SK-N-SH (cell line): Measurements from ENCODE around the gene LRCOL1.

Source experiments
- CTCF ChIP-seq: fragments of 200-600 bp; sonication (generic); IDR thresholded peaks from 2 replicates; pipeline ENCODE4 v1.6.1; 2017; ENCODE audit warnings: antibody characterized with exemption, mild to moderate bottlenecking, moderate library complexity
- ELF1 ChIP-seq: IDR thresholded peaks from 2 replicates; pipeline ENCODE4 v1.4.0; 2012
- EZH2phosphoT487 ChIP-seq: fragments of 200-600 bp; sonication (generic); IDR thresholded peaks from 2 replicates; pipeline ENCODE4 v1.6.1; 2017; ENCODE audit warnings: low read depth, mixed run types, mild to moderate bottlenecking, antibody characterized with exemption, moderate library complexity, borderline replicate concordance
- JUND ChIP-seq: IDR thresholded peaks from 2 replicates; pipeline ENCODE4 v1.4.0; 2012
- REST ChIP-seq: IDR thresholded peaks from 2 replicates; pipeline ENCODE4 v1.6.1; 2012; ENCODE audit warnings: mild to moderate bottlenecking, low read depth, low read length, moderate library complexity
- RFX5 ChIP-seq: IDR thresholded peaks from 2 replicates; pipeline ENCODE4 v1.6.1; 2012; ENCODE audit warnings: mild to moderate bottlenecking, improper control_type of control experiment, low read length
- TAF1 ChIP-seq: IDR thresholded peaks from 2 replicates; pipeline ENCODE4 v1.6.1; 2012; ENCODE audit warnings: low read depth, mild to moderate bottlenecking, low read length, moderate library complexity, borderline replicate concordance
- YY1 ChIP-seq: IDR thresholded peaks from 2 replicates; pipeline ENCODE4 v1.4.0; 2012; ENCODE audit warnings: low read depth, mild to moderate bottlenecking
- TF ChIP-seq, protein P1 (sequence below): fragments of 150-350 bp; IDR thresholded peaks from 2 replicates; pipeline ENCODE4 v1.6.1; 2017; ENCODE audit warnings: antibody characterized with exemption, low read length, low read depth, borderline replicate concordance

DNA sequence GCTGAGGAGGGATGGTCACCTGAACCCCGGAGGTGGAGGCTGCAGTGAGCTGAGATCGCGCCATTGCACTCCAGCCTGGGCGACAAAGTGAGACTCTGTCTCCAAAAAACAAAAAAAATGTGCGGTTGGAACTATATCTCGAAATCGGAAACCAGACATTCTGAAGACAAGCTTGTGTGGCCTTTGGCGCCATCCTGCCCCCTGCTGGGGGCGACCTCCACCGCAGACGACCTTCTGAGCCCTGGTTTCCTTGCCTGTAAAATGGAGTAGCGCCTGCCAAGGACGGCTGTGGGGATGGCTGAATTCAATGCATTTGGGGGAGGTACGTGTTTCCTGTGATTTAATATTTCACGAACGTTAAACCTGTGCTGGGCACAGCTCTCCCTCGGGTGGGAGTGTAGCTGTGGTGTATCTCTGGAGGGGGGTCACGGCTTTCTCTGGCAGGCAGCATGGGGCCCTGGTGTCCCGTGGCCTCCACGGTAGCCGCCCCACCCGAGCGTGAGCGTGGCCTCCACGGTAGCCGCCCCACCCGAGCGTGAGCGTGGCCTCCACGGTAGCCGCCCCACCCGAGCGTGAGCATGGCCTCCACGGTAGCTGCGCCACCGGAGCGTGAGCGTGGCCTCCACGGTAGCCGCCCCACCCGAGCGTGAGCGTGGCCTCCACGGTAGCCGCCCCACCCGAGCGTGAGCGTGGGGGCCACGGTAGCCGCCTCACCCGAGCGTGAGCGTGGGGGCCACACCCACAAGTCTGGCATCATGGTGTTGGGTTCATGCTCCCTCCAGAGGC, 55.3 kb downstream of the LRCOL1 start:
- TF ChIP-seq CTCF (peak; percentile 37; the same call in 1 of the 2 replicates), TAF1 (no peak), RFX5 (no peak), ELF1 (no peak), REST (no peak), EZH2phosphoT487 (no peak), JUND (no peak), YY1 (no peak)
- TF ChIP-seq, protein P1, sequence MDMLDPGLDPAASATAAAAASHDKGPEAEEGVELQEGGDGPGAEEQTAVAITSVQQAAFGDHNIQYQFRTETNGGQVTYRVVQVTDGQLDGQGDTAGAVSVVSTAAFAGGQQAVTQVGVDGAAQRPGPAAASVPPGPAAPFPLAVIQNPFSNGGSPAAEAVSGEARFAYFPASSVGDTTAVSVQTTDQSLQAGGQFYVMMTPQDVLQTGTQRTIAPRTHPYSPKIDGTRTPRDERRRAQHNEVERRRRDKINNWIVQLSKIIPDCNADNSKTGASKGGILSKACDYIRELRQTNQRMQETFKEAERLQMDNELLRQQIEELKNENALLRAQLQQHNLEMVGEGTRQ: no peak
